Stimulated activated CD8-positive, alpha-beta memory T cell treated with anti-CD3 and anti-CD28 coated beads, Interleukin-4, amount 100 ng/mL, for 24 hours (primary cell): ENCODE measurements around the gene HBS1L.
"Not testable (repeated sequence)": the region's sequence is repeated elsewhere in the genome, so short reads cannot be mapped to it uniquely, and the experiment has no call there.

ENCODE experiments used
- DNase-seq: peaks from one replicate; pipeline ENCODE4 v3.0.0-alpha.2; 2020; ENCODE audit warnings: low read depth

The HBS1L gene

GRCh38 chr6:135073756-135074393 lies 19.3 kb upstream of the HBS1L start:
- no peak for DNase-seq

- DNase-seq = no peak
Observed at GRCh38 chr6:135073217-135073616, 18.6 kb upstream of the HBS1L start.

GRCh38 chr6:135072753-135073152 lies 18.1 kb upstream of the HBS1L start:
- DNase-seq = no peak

GRCh38 chr6:135071541-135071940 lies 16.9 kb upstream of the HBS1L start:
- DNase-seq = no peak

- DNase-seq = no peak
Observed at GRCh38 chr6:135067911-135068310, 13.3 kb upstream of the HBS1L start.

GRCh38 chr6:135066806-135067205 lies 12.2 kb upstream of the HBS1L start:
- DNase-seq = no peak

GRCh38 chr6:135066397-135066796 lies 11.8 kb upstream of the HBS1L start:
- no peak for DNase-seq

GRCh38 chr6:135064586-135064985 lies 10.0 kb upstream of the HBS1L start:
- DNase-seq = no peak

GRCh38 chr6:135063926-135064325 lies 9.3 kb upstream of the HBS1L start:
- no peak for DNase-seq

- DNase-seq = no peak
Observed at GRCh38 chr6:135062735-135063134, 8.1 kb upstream of the HBS1L start.

- no peak for DNase-seq
Observed at GRCh38 chr6:135060076-135060475, 5.5 kb upstream of the HBS1L start.

- not testable (repeated sequence) for DNase-seq
Observed at GRCh38 chr6:135058299-135058698, 3.7 kb upstream of the HBS1L start.

GRCh38 chr6:135056632-135057031 lies 2.0 kb upstream of the HBS1L start:
- no peak for DNase-seq

GRCh38 chr6:135054226-135054568 lies 425 bp downstream of the HBS1L start:
- no peak for DNase-seq

- DNase-seq = no peak
Observed at GRCh38 chr6:135053406-135053805, 1.2 kb downstream of the HBS1L start.

GRCh38 chr6:135052939-135053338 lies 1.7 kb downstream of the HBS1L start:
- no peak for DNase-seq

- no peak for DNase-seq
Observed at GRCh38 chr6:135048915-135049314, 5.7 kb downstream of the HBS1L start.

GRCh38 chr6:135047336-135047735 lies 7.3 kb downstream of the HBS1L start:
- DNase-seq = no peak

GRCh38 chr6:135046912-135047311 lies 7.7 kb downstream of the HBS1L start:
- no peak for DNase-seq

GRCh38 chr6:135044639-135045038 lies 10.0 kb downstream of the HBS1L start:
- DNase-seq = no peak

- no peak for DNase-seq
Observed at GRCh38 chr6:135043846-135044245, 10.8 kb downstream of the HBS1L start.

- DNase-seq = no peak
Observed at GRCh38 chr6:135043364-135043763, 11.3 kb downstream of the HBS1L start.

GRCh38 chr6:135038335-135038734 lies 16.3 kb downstream of the HBS1L start:
- no peak for DNase-seq

- no peak for DNase-seq
Observed at GRCh38 chr6:135037541-135037940, 17.1 kb downstream of the HBS1L start.
